GM19455 (cell line): ENCODE results near the gene EIF2AK3.
A peak's percentile ranks its signal among the peaks of the same experiment; 100 is the strongest.
"Not testable (repeated sequence)": the region's sequence is repeated elsewhere in the genome, so short reads cannot be mapped to it uniquely, and the experiment has no call there.

ENCODE experiments used
- ATAC-seq: cut with Tn5 transposase; IDR thresholded peaks from one replicate; pipeline ENCODE4 v1.9.1; 2021; ENCODE audit not compliant: unreplicated experiment

The EIF2AK3 gene

GRCh38 chr2:88599527-88599926 is 27.7 kb downstream of the EIF2AK3 start:
- ATAC-seq, result no peak

DNA sequence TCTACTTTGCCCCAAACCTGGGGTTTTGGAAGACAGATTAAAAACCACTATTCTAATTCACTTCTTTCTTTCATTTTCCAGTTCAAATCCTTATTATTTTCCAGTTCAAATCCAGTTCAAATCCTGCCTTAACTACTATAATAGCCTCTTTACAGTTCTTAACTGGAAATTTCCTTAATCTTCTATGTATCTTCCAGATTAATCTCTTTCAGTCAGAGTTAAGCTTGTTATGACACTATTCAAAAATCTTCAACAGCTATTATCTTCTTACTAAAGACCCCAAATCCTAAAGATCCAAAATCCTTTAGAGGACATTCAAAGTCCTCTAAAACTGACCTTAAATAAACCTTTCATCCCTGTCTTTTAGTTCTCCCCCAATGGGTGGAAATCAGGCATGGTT is 30.1 kb downstream of the EIF2AK3 start:
- ATAC-seq, result no peak

GRCh38 chr2:88596141-88596830 is 31.0 kb downstream of the EIF2AK3 start:
- no peak for ATAC-seq

DNA sequence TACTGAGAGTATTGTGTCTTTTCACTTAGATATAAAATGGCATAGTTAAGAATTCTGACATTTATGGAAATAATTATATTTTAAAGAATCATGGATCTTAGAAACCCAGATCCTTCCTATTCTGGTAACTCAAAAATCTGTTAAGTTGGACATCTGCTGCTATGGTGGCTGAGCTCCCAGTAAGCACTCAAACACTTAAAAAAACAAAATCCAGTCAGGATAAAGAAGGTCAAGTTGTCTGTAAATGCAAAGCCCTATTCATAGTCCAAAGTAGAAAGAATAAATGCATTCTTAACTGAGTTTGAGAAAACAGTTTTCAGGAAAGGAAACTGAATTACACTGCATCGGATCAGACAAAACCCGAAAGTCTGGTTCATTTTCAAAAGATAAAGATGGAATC is 35.6 kb downstream of the EIF2AK3 start:
- no peak for ATAC-seq

DNA sequence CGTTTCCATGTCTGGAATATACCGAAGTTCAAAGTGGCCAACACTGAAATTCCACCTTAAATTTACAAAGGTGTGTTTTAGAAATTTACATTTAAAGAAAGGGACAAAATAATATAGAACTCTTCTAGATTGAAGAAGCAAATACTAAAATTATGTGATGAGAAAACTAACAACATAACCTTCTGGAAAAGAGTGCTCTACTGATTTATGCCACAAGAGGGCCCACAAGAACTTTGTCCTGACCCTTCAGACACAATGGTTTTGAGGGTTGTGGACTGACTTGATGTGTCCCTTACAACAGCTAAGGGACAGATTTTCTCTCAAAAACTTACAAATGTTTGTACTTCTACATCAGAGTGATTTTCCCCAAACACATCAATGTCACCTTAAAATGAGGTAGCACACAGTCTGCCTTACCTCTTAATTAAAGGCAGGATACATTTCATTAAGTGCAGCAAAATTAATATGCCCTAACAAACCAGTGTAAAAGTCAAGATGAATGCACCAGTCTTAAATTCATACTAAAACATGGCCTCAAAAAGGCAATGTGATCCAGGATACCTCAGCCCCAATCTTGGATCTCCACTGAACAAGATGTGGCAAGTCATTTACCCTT is 36.2 kb downstream of the EIF2AK3 start:
- peak; percentile 72 for ATAC-seq

- ATAC-seq, result no peak
These were observed 41.3 kb downstream of the EIF2AK3 start for GRCh38 chr2:88585969-88586368.

DNA sequence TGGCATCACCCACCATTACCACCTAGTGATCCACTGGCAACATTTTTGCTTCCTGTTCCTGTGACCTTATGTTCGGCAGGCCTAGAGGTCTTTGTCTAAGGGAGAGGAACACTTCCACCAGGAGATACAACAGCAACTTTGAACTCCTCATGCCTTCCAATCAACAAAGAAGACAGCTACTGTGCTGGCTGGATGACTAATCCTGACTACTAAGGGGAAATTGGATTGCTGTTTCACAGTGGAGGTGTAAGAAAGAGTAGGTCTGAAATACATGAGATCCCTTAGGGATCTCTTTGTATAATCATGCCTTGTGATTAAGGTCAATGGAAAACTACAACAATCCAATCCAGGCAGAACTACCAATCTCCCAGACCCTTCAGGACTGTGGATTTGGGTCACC is 45.2 kb downstream of the EIF2AK3 start:
- ATAC-seq, result no peak

DNA sequence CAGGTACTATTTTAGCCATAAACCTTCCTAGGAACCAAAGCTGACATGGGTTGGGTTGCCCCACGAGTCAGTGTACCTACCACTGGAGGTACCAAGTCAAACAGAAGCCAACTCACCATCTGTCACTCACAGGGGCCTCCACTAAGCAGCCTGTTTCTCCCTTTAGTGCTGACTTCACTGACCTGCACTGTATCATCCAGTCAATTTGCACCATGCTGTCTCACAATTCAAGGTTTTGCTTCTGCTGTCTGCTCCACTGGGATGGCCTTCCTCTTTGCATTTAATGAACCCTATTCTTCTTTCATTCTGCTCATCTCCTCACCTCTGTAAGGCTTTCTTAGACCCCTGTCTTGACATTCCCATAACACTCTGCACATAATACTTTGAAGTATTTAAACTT is 47.2 kb downstream of the EIF2AK3 start:
- ATAC-seq, result no peak

GRCh38 chr2:88575630-88576029 is 51.6 kb downstream of the EIF2AK3 start:
- ATAC-seq, result no peak

DNA sequence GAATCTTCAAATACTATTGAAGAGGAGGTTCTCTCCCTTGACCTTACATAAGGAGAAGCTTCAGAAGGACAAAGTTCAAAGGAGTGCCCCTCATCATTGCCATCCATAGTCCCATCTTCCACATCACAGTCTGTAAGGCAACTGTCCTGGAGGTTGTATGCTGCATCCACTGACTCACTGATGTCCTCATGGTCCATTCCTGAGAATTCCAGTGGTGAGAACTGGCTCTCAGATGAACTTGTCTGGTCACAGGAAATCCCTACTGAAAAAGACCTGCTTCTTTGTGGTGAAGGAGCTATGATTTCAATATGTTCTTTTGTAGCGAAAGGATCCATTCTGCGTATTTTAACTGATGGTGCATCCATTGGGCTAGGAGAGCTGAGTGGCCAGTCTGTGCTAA is 52.2 kb downstream of the EIF2AK3 start:
- no peak for ATAC-seq

DNA sequence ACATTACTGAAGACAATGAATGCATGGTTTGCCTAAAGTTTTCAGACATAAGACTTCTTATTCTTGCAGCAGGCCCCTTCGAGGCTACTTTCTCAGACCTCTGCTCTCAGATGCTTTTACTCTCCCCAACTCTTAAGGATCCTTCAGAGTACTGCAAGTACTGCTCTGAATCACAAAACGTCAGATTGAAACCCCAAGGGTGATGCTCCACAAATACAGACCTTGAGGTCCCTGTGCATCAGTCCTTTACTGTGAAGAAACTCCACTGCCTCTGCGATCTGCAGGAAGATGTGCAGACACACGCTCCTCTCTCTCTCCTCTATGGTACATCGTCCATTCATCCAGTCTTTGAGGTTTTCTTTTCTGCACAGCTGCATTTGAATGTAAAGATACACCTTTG is 52.8 kb downstream of the EIF2AK3 start:
- peak; percentile 83 for ATAC-seq

- ATAC-seq, result no peak
These were observed 59.1 kb downstream of the EIF2AK3 start for GRCh38 chr2:88568179-88568578.

DNA sequence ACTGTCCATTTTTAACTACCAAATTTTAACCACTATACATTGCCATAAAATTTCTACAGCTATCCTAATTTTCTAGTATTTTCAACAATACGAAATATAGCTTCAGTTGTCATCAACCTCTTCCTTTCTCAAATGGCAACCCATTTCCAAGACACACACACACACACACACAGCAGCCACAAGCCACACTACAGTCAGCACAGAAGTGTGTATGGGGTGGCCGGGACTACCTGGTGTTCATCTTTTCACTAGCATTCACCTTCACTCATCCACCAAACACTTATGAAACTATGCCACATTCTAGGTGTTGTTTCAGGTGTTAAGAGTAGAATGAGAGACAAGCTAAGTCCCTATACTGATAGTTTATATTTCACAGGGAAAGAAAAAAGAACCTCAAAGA is 62.9 kb downstream of the EIF2AK3 start:
- no peak for ATAC-seq

DNA sequence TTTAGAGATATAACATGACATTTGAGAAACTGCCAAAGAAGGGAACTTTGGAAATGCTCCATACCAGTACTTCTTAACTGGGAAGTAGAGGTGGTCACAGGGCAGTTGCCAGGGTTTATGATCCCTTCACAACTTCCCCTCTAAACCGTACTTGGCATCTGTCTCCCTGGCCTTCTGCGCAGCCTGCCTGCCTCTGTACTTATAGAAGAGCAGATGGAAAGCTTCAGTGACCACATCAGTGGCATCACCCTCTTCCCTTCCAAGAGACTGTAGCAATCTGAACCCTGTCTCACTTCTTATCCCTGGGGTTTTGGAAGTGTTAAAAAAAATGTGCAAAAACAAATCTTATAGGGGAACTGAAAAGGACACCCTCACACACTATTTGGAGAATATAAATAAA is 64.1 kb downstream of the EIF2AK3 start:
- no peak for ATAC-seq

- ATAC-seq, result peak; percentile 69
These were observed 65.4 kb downstream of the EIF2AK3 start for GRCh38 chr2:88561646-88562388.

DNA sequence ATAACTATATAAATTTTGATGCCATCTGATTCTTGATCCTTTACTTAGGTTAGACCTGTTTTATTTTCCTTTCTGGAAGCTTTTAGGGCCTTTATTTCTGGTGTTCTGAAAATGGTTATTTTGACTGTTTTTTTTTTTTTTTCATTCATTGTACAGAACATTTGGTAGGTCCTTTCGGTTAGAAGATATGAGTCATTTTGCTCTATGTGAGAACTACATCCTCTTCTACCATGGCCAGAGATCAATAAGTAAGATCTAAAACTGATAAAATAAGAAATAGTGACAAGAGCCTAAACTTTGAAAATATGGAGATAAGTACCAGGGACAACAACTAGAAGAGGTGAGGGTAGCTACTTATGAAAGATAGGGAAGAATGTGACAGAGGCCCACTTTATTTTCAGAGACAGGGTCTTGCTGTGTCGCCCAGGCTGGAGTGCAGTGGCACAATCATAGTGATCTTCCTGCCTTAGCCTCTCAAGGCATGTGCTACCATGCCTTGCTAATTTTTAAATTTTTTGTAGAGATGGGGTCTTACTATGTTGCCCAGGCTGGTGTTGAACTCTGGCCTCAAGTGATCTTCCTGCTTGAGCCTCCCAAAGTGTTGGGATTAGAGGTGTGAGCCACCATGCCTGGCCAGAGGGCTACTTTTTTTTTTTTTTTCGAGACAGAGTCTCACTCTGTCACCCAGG is 66.5 kb downstream of the EIF2AK3 start:
- no peak for ATAC-seq

DNA sequence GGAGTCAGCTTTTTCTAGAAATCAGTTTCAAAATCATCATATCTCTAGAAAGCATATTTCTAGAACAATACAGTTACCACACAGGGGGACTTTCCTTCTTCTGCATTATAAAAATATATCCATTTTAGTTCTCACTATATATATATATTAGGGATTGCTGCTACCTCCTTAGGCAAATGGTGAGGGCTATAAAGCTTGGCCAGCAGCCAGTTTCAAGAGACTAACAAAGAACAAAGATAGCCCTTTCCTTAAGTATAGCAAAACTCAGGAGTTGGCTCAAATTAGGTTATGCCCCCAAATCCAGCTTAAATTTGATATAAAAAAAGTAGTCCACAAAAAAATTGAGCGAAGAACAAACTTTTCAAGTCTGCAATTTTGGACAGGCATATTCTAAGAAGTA is 70.0 kb downstream of the EIF2AK3 start:
- no peak for ATAC-seq

DNA sequence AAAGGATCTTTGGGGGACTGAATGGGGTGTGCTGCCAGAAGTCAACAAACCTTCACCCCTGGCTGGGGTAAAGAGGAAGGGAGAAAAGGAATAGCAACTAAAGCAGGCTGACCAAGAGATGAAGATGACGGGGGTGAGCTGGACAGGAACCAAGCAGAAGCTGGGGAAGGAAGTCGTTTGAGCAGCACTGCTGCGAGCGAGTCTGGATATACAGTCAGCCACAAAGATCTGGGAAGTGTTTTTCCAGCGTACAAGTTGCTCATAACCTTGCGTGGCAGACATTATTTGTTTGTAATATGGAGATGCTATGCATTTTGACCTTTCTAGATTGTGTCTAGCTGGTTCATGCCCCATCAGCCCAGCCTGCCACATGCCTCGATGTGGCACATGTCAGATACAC is 71.2 kb downstream of the EIF2AK3 start:
- no peak for ATAC-seq

DNA sequence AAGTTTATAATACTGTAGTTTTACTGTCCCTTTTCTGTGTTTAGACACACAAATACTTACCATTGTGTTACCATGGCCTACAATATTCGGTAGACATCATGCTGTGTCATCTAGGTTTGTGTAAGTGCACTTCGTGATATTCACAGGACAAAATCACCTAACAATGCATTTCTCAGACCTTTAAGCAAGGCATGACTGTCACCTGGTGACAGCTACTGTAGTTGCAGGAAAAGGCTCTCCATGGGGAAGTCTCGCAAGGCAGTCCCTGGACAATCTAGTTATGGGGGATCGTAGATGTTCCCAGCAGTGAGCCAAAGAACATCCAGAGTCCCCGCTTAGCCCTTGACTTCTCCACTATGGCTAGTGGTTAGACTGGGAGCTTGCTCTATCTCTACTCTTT is 73.1 kb downstream of the EIF2AK3 start:
- no peak for ATAC-seq

DNA sequence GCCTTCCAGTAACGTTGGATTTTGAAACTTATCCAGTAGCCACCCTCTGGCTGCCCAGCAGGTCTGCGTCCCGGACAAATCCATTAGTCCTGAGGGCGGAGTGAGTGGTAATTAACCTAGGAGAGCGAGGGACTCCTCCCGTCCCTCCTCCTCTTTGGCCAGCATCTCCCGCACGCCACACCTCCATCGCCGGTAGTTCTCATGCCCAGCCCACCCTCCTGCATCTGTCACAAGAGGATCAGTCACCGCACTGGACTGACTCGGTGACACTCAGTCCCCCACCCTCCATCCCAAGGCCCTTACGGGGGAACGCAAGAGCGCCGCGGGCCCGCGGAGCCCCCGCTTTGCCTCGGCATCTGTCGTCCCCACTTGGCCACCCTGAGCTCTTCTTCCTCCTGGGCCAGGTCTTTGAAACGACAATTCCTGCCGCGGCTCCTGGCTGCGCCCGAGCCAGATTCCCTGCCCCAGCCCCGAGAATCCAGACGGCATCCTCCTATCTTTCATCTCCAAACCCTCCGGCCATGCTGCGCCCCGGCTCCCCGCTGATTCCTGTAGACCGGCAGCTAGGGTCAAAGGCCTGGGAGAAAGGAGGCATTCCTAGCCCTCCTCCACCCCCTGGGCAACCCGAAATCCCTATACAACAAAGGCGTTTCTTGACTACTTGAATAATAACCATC is 77.5 kb downstream of the EIF2AK3 start:
- no peak for ATAC-seq

DNA sequence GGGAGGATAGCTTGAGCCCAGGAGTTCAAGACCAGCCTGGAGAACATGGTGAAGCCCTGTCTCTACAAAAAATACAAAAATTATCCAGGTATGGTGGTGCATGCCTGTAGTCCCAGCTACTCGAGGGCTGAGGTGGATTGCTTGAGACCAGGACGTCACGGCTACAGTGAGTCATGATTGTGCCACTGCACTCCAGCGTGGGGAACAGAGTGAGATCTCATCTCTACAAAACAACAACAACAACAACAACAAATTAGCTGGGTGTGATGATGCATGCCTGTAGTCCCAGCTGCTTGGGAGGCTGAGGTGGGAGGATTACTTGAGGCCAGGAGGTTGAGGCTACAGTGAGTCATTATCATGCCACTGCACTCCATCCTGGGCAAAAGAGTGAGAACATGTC is 81.0 kb downstream of the EIF2AK3 start:
- not testable (repeated sequence) for ATAC-seq
